H1 (cell line): ENCODE data around the gene PM20D1. TPM values are rescaled to one million over a fixed set of nuclear protein-coding genes. Genes with fewer than 3 reads are reported as not detected.

Experiments used
- EZH2 ChIP-seq: fragments of 200-600 bp; sonication (generic); IDR thresholded peaks from 2 replicates; pipeline ENCODE4 v1.7.1; 2012; ENCODE audit warnings: low read depth, mild to moderate bottlenecking, moderate library complexity, low read length, inconsistent platforms; ENCODE audit not compliant: severe bottlenecking
- SP1 ChIP-seq: IDR thresholded peaks from 2 replicates; pipeline ENCODE4 v1.6.1; 2011; ENCODE audit warnings: low read depth, low read length
- SP2 ChIP-seq: IDR thresholded peaks from 2 replicates; pipeline ENCODE4 v1.6.1; 2012; ENCODE audit warnings: mild to moderate bottlenecking, low read length, inconsistent platforms
- polyA plus RNA-seq, 7 experiments: library from polyadenylated mRNA; depleted of rRNA in 3 of 7; stranded (reverse) in 5 of 7; unstranded in 2 of 7; fragments of >200 nt in 5 of 7; fragments of 200-250 nt in 2 of 7; gene quantifications; 1 replicate in 5 of 7; 2 replicates in 1 of 7; 4 replicates in 1 of 7; pipeline versions ENCODE4 v1.2.1 to v1.2.3, GENCODE V29; 2011 to 2013; ENCODE audit warnings: missing spikeins in 2 of 7, mixed read lengths in 2 of 7
- total RNA-seq: library from RNA; stranded (reverse); fragmentation: NEBNext Ultra II Directional; extraction: Animal tissue kit (Norgen Biotek cat#: 25700); gene quantifications from 2 replicates; pipeline ENCODE4 v1.2.1, GENCODE V29; 2021
- TF ChIP-seq, protein P1 (sequence below): fragments of 300-600 bp; sonication (generic); IDR thresholded peaks from 2 replicates; pipeline ENCODE4 v1.7.1; 2012; ENCODE audit warnings: low read length, moderate library complexity, mild to moderate bottlenecking, inconsistent platforms; ENCODE audit not compliant: insufficient replicate concordance

PM20D1 gene
- total and polyA plus RNA-seq, 2 of the 8 experiments (the other 6 are each of a cell fraction or from before 2014, with no cell fraction given): 0.05 TPM; not detected in 1

DNA sequence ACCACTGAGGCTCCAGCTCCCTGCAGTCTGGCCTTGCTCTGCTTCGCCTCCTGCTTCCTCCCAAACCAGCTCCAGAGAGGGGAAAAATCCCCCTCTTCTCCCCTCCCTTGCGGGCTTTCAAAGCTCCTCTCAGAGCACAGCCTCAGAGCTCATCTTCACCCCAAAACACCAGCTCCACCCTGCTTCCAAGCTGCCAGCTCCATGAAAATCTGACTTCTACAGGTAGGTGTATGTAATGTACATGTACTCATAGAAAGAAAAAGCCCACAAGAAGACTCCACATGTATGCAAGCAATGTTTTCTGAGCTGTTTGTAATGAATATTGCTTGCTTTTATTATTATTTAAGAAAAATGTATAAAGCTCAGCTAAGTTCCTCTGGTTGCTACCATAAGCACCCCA, 45.3 kb downstream of the PM20D1 start (continued):
- TF ChIP-seq, protein P1, sequence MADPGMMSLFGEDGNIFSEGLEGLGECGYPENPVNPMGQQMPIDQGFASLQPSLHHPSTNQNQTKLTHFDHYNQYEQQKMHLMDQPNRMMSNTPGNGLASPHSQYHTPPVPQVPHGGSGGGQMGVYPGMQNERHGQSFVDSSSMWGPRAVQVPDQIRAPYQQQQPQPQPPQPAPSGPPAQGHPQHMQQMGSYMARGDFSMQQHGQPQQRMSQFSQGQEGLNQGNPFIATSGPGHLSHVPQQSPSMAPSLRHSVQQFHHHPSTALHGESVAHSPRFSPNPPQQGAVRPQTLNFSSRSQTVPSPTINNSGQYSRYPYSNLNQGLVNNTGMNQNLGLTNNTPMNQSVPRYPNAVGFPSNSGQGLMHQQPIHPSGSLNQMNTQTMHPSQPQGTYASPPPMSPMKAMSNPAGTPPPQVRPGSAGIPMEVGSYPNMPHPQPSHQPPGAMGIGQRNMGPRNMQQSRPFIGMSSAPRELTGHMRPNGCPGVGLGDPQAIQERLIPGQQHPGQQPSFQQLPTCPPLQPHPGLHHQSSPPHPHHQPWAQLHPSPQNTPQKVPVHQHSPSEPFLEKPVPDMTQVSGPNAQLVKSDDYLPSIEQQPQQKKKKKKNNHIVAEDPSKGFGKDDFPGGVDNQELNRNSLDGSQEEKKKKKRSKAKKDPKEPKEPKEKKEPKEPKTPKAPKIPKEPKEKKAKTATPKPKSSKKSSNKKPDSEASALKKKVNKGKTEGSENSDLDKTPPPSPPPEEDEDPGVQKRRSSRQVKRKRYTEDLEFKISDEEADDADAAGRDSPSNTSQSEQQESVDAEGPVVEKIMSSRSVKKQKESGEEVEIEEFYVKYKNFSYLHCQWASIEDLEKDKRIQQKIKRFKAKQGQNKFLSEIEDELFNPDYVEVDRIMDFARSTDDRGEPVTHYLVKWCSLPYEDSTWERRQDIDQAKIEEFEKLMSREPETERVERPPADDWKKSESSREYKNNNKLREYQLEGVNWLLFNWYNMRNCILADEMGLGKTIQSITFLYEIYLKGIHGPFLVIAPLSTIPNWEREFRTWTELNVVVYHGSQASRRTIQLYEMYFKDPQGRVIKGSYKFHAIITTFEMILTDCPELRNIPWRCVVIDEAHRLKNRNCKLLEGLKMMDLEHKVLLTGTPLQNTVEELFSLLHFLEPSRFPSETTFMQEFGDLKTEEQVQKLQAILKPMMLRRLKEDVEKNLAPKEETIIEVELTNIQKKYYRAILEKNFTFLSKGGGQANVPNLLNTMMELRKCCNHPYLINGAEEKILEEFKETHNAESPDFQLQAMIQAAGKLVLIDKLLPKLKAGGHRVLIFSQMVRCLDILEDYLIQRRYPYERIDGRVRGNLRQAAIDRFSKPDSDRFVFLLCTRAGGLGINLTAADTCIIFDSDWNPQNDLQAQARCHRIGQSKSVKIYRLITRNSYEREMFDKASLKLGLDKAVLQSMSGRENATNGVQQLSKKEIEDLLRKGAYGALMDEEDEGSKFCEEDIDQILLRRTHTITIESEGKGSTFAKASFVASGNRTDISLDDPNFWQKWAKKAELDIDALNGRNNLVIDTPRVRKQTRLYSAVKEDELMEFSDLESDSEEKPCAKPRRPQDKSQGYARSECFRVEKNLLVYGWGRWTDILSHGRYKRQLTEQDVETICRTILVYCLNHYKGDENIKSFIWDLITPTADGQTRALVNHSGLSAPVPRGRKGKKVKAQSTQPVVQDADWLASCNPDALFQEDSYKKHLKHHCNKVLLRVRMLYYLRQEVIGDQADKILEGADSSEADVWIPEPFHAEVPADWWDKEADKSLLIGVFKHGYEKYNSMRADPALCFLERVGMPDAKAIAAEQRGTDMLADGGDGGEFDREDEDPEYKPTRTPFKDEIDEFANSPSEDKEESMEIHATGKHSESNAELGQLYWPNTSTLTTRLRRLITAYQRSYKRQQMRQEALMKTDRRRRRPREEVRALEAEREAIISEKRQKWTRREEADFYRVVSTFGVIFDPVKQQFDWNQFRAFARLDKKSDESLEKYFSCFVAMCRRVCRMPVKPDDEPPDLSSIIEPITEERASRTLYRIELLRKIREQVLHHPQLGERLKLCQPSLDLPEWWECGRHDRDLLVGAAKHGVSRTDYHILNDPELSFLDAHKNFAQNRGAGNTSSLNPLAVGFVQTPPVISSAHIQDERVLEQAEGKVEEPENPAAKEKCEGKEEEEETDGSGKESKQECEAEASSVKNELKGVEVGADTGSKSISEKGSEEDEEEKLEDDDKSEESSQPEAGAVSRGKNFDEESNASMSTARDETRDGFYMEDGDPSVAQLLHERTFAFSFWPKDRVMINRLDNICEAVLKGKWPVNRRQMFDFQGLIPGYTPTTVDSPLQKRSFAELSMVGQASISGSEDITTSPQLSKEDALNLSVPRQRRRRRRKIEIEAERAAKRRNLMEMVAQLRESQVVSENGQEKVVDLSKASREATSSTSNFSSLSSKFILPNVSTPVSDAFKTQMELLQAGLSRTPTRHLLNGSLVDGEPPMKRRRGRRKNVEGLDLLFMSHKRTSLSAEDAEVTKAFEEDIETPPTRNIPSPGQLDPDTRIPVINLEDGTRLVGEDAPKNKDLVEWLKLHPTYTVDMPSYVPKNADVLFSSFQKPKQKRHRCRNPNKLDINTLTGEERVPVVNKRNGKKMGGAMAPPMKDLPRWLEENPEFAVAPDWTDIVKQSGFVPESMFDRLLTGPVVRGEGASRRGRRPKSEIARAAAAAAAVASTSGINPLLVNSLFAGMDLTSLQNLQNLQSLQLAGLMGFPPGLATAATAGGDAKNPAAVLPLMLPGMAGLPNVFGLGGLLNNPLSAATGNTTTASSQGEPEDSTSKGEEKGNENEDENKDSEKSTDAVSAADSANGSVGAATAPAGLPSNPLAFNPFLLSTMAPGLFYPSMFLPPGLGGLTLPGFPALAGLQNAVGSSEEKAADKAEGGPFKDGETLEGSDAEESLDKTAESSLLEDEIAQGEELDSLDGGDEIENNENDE: no peak
- TF ChIP-seq EZH2: no peak
- TF ChIP-seq SP1: no peak
- no peak for TF ChIP-seq SP2
